ENCODE measurements around the gene PSMA5. TPM values are rescaled to one million over a fixed set of nuclear protein-coding genes. Genes with fewer than 3 reads are reported as not detected.

PSMA5 gene
- total RNA-seq, 3 donors from 2014 or later = 23.7 to 36.7 (median 28.8) TPM

DNA sequence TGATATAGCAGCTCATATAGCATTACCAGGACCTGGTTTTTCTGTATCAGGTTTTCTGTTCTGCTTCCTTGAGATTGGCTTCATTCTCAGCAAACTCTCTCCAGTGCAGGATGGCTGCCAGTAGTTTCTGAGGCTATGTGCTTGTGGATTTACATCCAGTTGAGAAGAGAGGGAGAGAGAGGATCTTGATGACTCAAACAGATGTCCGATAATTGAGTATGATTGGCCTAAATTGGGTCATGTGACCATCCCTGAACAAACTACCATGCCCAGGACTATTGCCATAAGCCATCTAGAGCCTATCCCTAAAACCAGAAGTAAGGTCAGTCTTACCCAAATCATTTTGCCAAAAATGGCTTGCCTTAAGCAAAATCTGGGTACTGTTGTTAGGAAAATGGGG is 18.1 kb upstream of the PSMA5 start:
- Histone ChIP-seq H3K27ac (no peak overlapping the region), H3K4me1 (no peaks in the 10 kb centered on the region), H3K36me3 (no peaks in the 10 kb centered on the region), H3K9me3 (no peaks in the 10 kb centered on the region), H3K27me3 (peaks cover 0 to 31% of the 10 kb centered on the region in 2 donors), H3K4me3 (no peak overlapping the region)
- TF ChIP-seq CTCF (IDR thresholded peaks at IDR 0.05) (no peak), POLR2A (IDR thresholded peaks at IDR 0.05) (no peak), POLR2AphosphoS5 (IDR thresholded peaks at IDR 0.05) (no peak)
- DNase-seq (ENCODE audit: low spot score in 2 of 2) = no peak
- intact Hi-C loops (cut with DNase I; ENCODE audit: low total_unique reads) = no loop called here

GRCh38 chr1:109443476-109443875 is 17.2 kb upstream of the PSMA5 start:
- Histone ChIP-seq H3K27me3 (peaks cover 0 to 31% of the 10 kb centered on the region in 2 donors), H3K4me3 (no peak overlapping the region), H3K4me1 (no peaks in the 10 kb centered on the region), H3K9me3 (no peaks in the 10 kb centered on the region), H3K36me3 (no peaks in the 10 kb centered on the region), H3K27ac (no peak overlapping the region)
- intact Hi-C loops (cut with DNase I; ENCODE audit: low total_unique reads) = no loop called here
- DNase-seq (ENCODE audit: low spot score in 2 of 2) = no peak
- TF ChIP-seq POLR2AphosphoS5 (IDR thresholded peaks at IDR 0.05) = no peak
- TF ChIP-seq CTCF (IDR thresholded peaks at IDR 0.05) = no peak
- no peak for TF ChIP-seq POLR2A (IDR thresholded peaks at IDR 0.05)

DNA sequence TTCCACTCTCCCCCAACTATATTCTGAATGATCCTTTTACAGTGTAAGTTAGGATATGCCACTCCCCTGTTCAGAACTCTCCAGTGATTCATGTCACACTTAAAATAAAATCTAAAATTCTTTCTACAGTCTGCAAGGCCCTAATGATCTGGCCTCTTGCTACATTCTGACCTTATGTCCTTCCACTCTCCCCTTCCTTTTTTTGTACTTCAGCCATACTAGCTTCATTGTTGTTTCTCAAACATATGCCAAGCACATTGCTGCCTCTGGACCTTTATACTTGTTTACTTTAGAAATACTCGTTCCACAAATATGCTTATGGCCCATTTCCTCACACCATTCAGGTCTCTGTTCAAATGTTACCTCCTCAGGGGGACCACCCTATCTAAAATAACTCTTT is 14.8 kb upstream of the PSMA5 start:
- peaks cover 0 to 21% of the 10 kb centered on the region in 2 donors for H3K27me3 ChIP-seq
- no peak overlapping the region for H3K4me3 ChIP-seq
- H3K4me1 ChIP-seq = no peaks in the 10 kb centered on the region
- H3K9me3 ChIP-seq = no peaks in the 10 kb centered on the region
- intact Hi-C loops (cut with DNase I; ENCODE audit: low total_unique reads) = no loop called here
- TF ChIP-seq CTCF (IDR thresholded peaks at IDR 0.05) (no peak), POLR2A (IDR thresholded peaks at IDR 0.05) (no peak), POLR2AphosphoS5 (IDR thresholded peaks at IDR 0.05) (no peak)
- H3K36me3 ChIP-seq = no peaks in the 10 kb centered on the region
- no peak for DNase-seq (ENCODE audit: low spot score in 2 of 2)
- H3K27ac ChIP-seq = no peak overlapping the region

DNA sequence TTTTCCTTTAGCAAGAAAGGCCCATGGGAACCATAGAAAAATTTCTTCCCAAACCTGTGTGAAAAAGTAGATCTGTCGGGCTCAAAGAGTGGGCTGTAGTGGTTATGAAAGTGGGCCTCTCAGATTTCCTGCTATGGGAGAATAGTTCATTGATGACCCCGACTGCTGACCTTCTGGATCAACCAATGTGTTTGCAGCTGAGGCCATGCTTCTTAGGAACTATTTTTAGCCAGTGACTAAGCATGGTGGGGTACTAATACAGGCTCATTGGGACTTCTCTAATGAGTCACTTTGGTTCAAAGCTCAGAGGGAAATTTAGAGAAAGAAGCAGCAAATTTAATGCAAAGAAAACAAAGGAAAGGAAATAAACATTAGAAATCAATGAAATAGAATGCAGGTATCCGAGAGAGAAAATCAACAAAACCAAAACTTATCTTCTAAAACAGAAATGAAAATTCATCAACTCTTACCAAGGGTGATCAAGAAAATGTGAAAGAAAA is 12.6 kb upstream of the PSMA5 start:
- DNase-seq (ENCODE audit: low spot score in 2 of 2) = no peak
- intact Hi-C loops (cut with DNase I; ENCODE audit: low total_unique reads) = no loop called here
- TF ChIP-seq POLR2AphosphoS5 (IDR thresholded peaks at IDR 0.05) = no peak
- TF ChIP-seq POLR2A (IDR thresholded peaks at IDR 0.05) = no peak
- no peak for TF ChIP-seq CTCF (IDR thresholded peaks at IDR 0.05)
- Histone ChIP-seq H3K4me1 (no peaks in the 10 kb centered on the region), H3K36me3 (no peaks in the 10 kb centered on the region), H3K27me3 (peaks cover 0 to 12% of the 10 kb centered on the region in 2 donors), H3K9me3 (no peaks in the 10 kb centered on the region), H3K4me3 (no peak overlapping the region), H3K27ac (no peak overlapping the region)

DNA sequence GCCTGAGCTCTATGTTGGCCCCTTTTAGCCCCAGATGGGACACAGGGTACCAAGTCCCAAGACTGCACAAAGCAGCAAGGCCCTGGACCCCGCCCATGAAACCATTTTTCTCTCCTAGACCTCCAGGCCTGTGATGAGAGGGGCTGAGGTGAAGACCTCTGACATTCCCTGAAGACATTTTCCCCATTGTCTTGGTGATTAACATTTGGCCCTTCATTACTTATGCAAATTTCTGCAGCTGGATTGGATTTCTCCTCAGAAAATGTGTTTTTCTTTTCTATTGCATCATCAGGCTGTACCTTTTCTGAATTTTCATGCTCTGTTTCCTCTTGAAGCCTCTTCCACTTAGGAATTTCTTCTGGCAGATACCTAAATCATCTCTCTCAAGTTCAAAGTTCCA is 8.2 kb upstream of the PSMA5 start:
- Histone ChIP-seq H3K9me3 (no peaks in the 10 kb centered on the region), H3K27ac (no peak overlapping the region), H3K4me3 (no peak overlapping the region), H3K27me3 (no peaks in the 10 kb centered on the region), H3K36me3 (no peaks in the 10 kb centered on the region), H3K4me1 (no peaks in the 10 kb centered on the region)
- DNase-seq (ENCODE audit: low spot score in 2 of 2) = no peak
- intact Hi-C loops (cut with DNase I; ENCODE audit: low total_unique reads) = loop anchor here (5.0 kb wide), 1 partner anchor 348 kb away; no protein-coding TSS in a partner anchor
- TF ChIP-seq CTCF (IDR thresholded peaks at IDR 0.05) (no peak), POLR2A (IDR thresholded peaks at IDR 0.05) (no peak), POLR2AphosphoS5 (IDR thresholded peaks at IDR 0.05) (no peak)

All from breast epithelium (tissue), 4 donors.